Activated B cell treated with CpG ODN at 0.5 μM for 24 hours (primary cell): ENCODE measurements around the gene PDLIM4. TPM values are rescaled to one million over a fixed set of nuclear protein-coding genes. Genes with fewer than 3 reads are reported as not detected.

Experiments
- ATAC-seq: fragments of 200-7000 bp; cut with Tn5 transposase; one replicate; pipeline ENCODE4 v1.10.0; 2021; ENCODE audit warnings: low read depth, mild to moderate bottlenecking, moderate library complexity
- CTCF ChIA-PET: fragments of 350-600 bp; sonication (Branson Sonifier 250); formaldehyde crosslinking; loops from one replicate; lab custom pipeline; 2021; ENCODE audit warnings: antibody characterized with exemption; lab: Charles Lee
- POLR2A ChIA-PET: fragments of 350-600 bp; sonication (Branson Sonifier 250); formaldehyde crosslinking; loops from one replicate; lab custom pipeline; 2021; ENCODE audit warnings: antibody characterized with exemption; lab: Charles Lee
- DNase-seq: peaks from one replicate; pipeline ENCODE4 v3.0.0; 2022
- H3K27ac Mint-ChIP-seq: one replicate; pipeline ENCODE4 v1.8.0; 2020; ENCODE audit warnings: mixed read lengths
- H3K27me3 Mint-ChIP-seq: one replicate; pipeline ENCODE4 v1.8.0; 2021; ENCODE audit warnings: mixed read lengths
- H3K36me3 Mint-ChIP-seq: one replicate; pipeline ENCODE4 v1.8.0; 2021; ENCODE audit warnings: low read depth, mixed read lengths
- H3K4me1 Mint-ChIP-seq: one replicate; pipeline ENCODE4 v1.8.0; 2021; ENCODE audit warnings: mixed read lengths
- H3K4me3 Mint-ChIP-seq: one replicate; pipeline ENCODE4 v1.8.0; 2020; ENCODE audit warnings: mild to moderate bottlenecking, mixed read lengths
- H3K9me3 Mint-ChIP-seq: one replicate; pipeline ENCODE4 v1.8.0; 2020; ENCODE audit warnings: mixed read lengths
- intact Hi-C: fragments of 100-400 bp; cut with micrococcal nuclease; formaldehyde crosslinking; loops from one replicate; pipeline ENCODE4 v1.15.1; 2024
- total RNA-seq: library from RNA; stranded (reverse); gene quantifications from 2 replicates; pipeline ENCODE4 v1.2.3, GENCODE V29; 2022
- TF ChIP-seq, protein P1 (sequence below): fragments of 200-600 bp; IDR thresholded peaks from one replicate; pipeline ENCODE4 v1.8.0; 2022; ENCODE audit warnings: antibody characterized with exemption, mild to moderate bottlenecking

The PDLIM4 gene
- total RNA-seq, 1 donor from 2014 or later: not detected

DNA sequence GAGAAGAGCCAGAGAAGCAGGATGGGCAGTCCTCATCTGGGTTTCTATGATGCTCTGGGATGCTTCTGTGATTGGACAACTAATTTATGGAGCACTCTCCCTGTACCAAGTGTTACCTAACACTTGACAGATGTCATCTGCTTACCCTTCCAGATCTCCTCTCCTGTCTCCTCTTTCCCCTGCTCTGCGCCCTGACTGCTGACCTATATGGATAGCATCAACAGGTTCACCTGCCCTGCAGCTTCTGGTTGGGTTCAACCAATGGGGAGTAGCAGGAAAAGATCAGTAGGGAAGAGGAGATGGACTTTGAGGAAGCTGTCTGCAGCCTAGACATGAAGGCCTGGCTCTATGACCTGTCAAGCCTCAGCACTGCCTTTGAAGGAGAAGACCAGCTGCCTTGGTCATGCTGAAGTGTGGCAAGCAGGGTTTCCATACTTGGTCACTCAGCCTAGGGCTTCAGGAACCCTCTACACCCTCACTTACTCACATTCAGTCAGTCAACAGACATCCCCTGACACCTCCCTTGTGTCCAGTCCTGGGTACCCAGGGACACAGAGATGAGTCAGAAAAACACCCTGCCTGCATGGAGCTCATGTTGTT is 18.5 kb upstream of the PDLIM4 start:
- CTCF ChIA-PET: interaction anchor here (0.8 to 2.4 kb wide), 22 partner anchors 10 to 477 kb away, joined by 3 to 21 read pairs (median 4); partner anchors contain the start of gene P4HA2
- TF ChIP-seq, protein P1, sequence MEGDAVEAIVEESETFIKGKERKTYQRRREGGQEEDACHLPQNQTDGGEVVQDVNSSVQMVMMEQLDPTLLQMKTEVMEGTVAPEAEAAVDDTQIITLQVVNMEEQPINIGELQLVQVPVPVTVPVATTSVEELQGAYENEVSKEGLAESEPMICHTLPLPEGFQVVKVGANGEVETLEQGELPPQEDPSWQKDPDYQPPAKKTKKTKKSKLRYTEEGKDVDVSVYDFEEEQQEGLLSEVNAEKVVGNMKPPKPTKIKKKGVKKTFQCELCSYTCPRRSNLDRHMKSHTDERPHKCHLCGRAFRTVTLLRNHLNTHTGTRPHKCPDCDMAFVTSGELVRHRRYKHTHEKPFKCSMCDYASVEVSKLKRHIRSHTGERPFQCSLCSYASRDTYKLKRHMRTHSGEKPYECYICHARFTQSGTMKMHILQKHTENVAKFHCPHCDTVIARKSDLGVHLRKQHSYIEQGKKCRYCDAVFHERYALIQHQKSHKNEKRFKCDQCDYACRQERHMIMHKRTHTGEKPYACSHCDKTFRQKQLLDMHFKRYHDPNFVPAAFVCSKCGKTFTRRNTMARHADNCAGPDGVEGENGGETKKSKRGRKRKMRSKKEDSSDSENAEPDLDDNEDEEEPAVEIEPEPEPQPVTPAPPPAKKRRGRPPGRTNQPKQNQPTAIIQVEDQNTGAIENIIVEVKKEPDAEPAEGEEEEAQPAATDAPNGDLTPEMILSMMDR: no peak
- intact Hi-C loops: loop anchor here (1.0 to 5.0 kb wide), 4 partner anchors 53 to 262 kb away; partner anchors contain the start of gene SLC22A4
- H3K27ac Mint-ChIP-seq: no peak overlapping the region
- H3K9me3 Mint-ChIP-seq: peaks cover 7% of the 10 kb centered on the region
- POLR2A ChIA-PET: no interaction called here
- H3K4me1 Mint-ChIP-seq: no peaks in the 10 kb centered on the region
- peaks cover 4% of the 10 kb centered on the region for H3K27me3 Mint-ChIP-seq
- no peak for ATAC-seq
- no peaks in the 10 kb centered on the region for H3K36me3 Mint-ChIP-seq
- no peak overlapping the region for H3K4me3 Mint-ChIP-seq
- no peak for DNase-seq

DNA sequence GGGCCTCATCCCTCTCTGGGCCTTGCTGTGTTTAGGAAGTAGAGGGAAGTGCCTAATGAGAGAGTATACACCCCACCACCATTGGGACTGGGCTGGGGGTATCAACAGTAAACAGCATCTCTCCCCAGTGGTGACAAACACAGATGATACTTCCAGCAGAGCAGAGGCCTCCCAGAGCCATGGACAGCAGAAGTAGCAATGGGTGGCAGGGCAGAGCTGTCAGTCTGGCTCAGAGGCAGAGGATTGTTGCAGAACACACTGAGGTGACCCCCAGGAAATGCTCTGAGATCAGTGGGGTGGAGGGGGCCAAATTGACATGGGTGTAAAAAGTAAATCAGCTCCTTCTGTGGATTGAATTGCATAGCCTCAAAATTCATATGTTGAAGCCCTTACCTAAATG is 17.7 kb upstream of the PDLIM4 start:
- TF ChIP-seq, protein P1: no peak
- H3K27me3 Mint-ChIP-seq: peaks cover 6% of the 10 kb centered on the region
- peaks cover 13% of the 10 kb centered on the region for H3K9me3 Mint-ChIP-seq
- intact Hi-C loops: loop anchor here (5.0 kb wide), 1 partner anchor 53 kb away; the partner anchor contains the start of gene SLC22A4
- H3K27ac Mint-ChIP-seq: no peak overlapping the region
- H3K36me3 Mint-ChIP-seq: peaks cover 4% of the 10 kb centered on the region
- H3K4me1 Mint-ChIP-seq: no peaks in the 10 kb centered on the region
- H3K4me3 Mint-ChIP-seq: no peak overlapping the region
- POLR2A ChIA-PET: no interaction called here
- ATAC-seq: no peak
- peak; percentile 4 for DNase-seq
- CTCF ChIA-PET: interaction anchor here (0.6 to 2.0 kb wide), 4 partner anchors 16 to 829 kb away, joined by 3 to 4 read pairs (median 4); no protein-coding TSS in a partner anchor

DNA sequence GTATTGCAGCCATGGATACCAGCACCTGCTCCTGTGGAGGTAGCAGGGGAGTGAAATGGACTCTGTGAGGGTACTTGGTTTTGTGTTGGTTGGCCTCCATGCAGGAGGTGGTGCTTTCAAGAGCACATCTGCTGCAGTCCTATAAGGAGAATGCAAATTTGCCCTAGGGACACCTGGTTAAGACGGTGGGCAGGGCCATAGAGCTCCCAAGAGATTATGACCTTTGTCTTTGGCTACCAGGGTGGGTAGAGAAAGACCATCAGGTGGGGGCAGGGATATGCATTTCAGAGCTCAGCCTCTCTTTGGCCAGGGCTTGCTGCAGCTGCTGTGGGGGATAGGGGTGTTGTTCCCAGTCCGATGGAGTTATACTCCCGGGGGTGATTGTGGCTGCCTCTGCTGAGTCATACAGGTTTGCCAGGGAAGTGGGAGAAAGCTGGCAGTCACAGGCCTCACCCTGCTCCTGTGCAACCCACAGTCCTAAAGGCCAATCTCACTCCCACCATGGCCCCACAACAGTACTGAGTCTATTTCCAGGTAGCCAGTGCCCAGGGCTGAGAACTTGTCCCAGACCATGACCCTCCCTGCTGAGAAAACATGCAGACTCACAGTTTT is 14.0 kb upstream of the PDLIM4 start:
- no peak overlapping the region for H3K27ac Mint-ChIP-seq
- peaks cover 26% of the 10 kb centered on the region for H3K9me3 Mint-ChIP-seq
- no peak for DNase-seq
- no peak overlapping the region for H3K4me3 Mint-ChIP-seq
- POLR2A ChIA-PET: interaction anchor here (0.7 kb wide), 1 partner anchor 229 kb away, joined by 4 read pairs; no protein-coding TSS in a partner anchor
- CTCF ChIA-PET: no interaction called here
- intact Hi-C loops: no loop called here
- H3K4me1 Mint-ChIP-seq: no peaks in the 10 kb centered on the region
- TF ChIP-seq, protein P1: no peak
- peaks cover 11% of the 10 kb centered on the region for H3K27me3 Mint-ChIP-seq
- no peak for ATAC-seq
- peaks cover 4% of the 10 kb centered on the region for H3K36me3 Mint-ChIP-seq

DNA sequence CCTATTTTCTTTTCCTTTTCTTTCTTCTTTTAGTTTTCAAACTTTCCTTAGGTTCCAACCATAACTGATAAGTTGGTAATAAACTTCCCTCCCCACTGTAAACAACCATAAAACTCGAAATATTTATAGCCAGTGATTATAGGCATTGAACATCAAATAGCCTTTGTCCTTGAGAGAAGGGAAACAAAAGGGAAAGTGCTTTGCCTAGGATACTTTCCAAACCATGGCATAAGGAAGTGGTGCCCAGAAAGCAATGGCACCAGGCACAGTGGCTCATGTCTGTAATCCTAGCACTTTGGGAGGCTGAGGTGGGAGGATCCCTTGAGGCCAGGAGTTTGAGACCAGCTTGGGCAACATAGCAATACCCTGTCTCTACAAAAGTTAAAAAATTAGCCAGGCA is 11.9 kb upstream of the PDLIM4 start:
- Mint-ChIP-seq H3K27me3 (peaks cover 18% of the 10 kb centered on the region), H3K4me1 (no peaks in the 10 kb centered on the region), H3K9me3 (peaks cover 26% of the 10 kb centered on the region), H3K36me3 (peaks cover 4% of the 10 kb centered on the region), H3K4me3 (no peak overlapping the region), H3K27ac (no peak overlapping the region)
- intact Hi-C loops: no loop called here
- ChIA-PET CTCF (no interaction called here), POLR2A (no interaction called here)
- DNase-seq (no peak), ATAC-seq (no peak)
- TF ChIP-seq, protein P1: no peak

DNA sequence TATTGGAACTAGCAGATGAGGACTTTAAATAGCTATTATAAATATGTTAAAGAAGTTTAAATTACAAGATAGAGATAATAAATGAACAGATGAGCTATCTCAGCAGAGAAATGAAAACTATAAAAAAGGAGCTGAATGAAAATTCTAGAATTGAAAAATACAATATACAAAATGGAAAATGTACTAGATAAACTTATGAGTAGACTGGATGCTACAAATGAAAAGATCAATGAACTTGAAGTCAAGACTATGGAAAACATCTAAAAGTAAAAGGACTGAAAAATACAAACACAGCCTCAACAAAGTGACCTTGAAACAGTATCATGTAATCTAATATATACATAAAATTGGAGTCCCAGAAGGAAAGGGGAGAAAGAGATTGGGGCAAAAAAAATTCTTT is 10.7 kb upstream of the PDLIM4 start:
- DNase-seq (no peak), ATAC-seq (no peak)
- H3K4me3 Mint-ChIP-seq: no peak overlapping the region
- ChIA-PET POLR2A (no interaction called here), CTCF (no interaction called here)
- intact Hi-C loops: no loop called here
- peaks cover 24% of the 10 kb centered on the region for H3K9me3 Mint-ChIP-seq
- H3K27ac Mint-ChIP-seq: no peak overlapping the region
- peaks cover 19% of the 10 kb centered on the region for H3K27me3 Mint-ChIP-seq
- TF ChIP-seq, protein P1: no peak
- H3K36me3 Mint-ChIP-seq: peaks cover 4% of the 10 kb centered on the region
- no peaks in the 10 kb centered on the region for H3K4me1 Mint-ChIP-seq
